Measurements from ENCODE around the gene RALB. TPM values are rescaled to one million over a fixed set of nuclear protein-coding genes. Genes with fewer than 3 reads are reported as not detected.
"Not testable (repeated sequence)": the region's sequence is repeated elsewhere in the genome, so short reads cannot be mapped to it uniquely, and the experiment has no call there.

Gene RALB
- polyA plus RNA-seq, 1 experiment: 69.6 TPM

- peak; percentile 52 for TF ChIP-seq CTCF (IDR thresholded peaks at IDR 0.05; ENCODE audit: low read depth, low read length)
- no peaks in the 10 kb centered on the region for H3K9me3 ChIP-seq (ENCODE audit: control insufficient read depth, insufficient read depth, low read length)
- H3K27ac ChIP-seq (ENCODE audit: low read depth, low read length): no peak overlapping the region
- POLR2A ChIA-PET: no interaction called here
- H3K27me3 ChIP-seq (ENCODE audit: control insufficient read depth, insufficient read depth, low read length): no peaks in the 10 kb centered on the region
- CTCF ChIA-PET: interaction anchor here (0.6 to 1.8 kb wide), 7 partner anchors 8 to 775 kb away, joined by 3 to 11 read pairs (median 3); no protein-coding TSS in a partner anchor
- DNase-seq (ENCODE audit: low read depth, low spot score): no peak
- H3K4me3 ChIP-seq (ENCODE audit: low read depth, low read length): no peak overlapping the region
Observed at GRCh38 chr2:120305296-120305695, 52.6 kb downstream of the RALB start.

GRCh38 chr2:120305937-120306490 lies 53.4 kb downstream of the RALB start:
- Histone ChIP-seq H3K27me3 (ENCODE audit: control insufficient read depth, insufficient read depth, low read length) (no peaks in the 10 kb centered on the region), H3K27ac (ENCODE audit: low read depth, low read length) (no peak overlapping the region), H3K4me3 (ENCODE audit: low read depth, low read length) (no peak overlapping the region), H3K9me3 (ENCODE audit: control insufficient read depth, insufficient read depth, low read length) (no peaks in the 10 kb centered on the region)
- DNase-seq (ENCODE audit: low read depth, low spot score): no peak
- ChIA-PET POLR2A (no interaction called here), CTCF (interaction anchor here (1.2 kb wide), 1 partner anchor 774 kb away, joined by 3 read pairs; no protein-coding TSS in a partner anchor)
- TF ChIP-seq CTCF (IDR thresholded peaks at IDR 0.05; ENCODE audit: low read depth, low read length): no peak

- ChIA-PET POLR2A (no interaction called here), CTCF (no interaction called here)
- TF ChIP-seq CTCF (IDR thresholded peaks at IDR 0.05; ENCODE audit: low read depth, low read length): no peak
- Histone ChIP-seq H3K27ac (ENCODE audit: low read depth, low read length) (no peak overlapping the region), H3K27me3 (ENCODE audit: control insufficient read depth, insufficient read depth, low read length) (no peaks in the 10 kb centered on the region), H3K9me3 (ENCODE audit: control insufficient read depth, insufficient read depth, low read length) (no peaks in the 10 kb centered on the region), H3K4me3 (ENCODE audit: low read depth, low read length) (no peak overlapping the region)
- no peak for DNase-seq (ENCODE audit: low read depth, low spot score)
Observed at GRCh38 chr2:120307482-120307881, 54.8 kb downstream of the RALB start.

GRCh38 chr2:120308038-120308910 lies 55.6 kb downstream of the RALB start:
- Histone ChIP-seq H3K4me3 (ENCODE audit: low read depth, low read length) (no peak overlapping the region), H3K27me3 (ENCODE audit: control insufficient read depth, insufficient read depth, low read length) (no peaks in the 10 kb centered on the region), H3K9me3 (ENCODE audit: control insufficient read depth, insufficient read depth, low read length) (no peaks in the 10 kb centered on the region), H3K27ac (ENCODE audit: low read depth, low read length) (no peak overlapping the region)
- CTCF ChIA-PET: no interaction called here
- no peak for DNase-seq (ENCODE audit: low read depth, low spot score)
- TF ChIP-seq CTCF (IDR thresholded peaks at IDR 0.05; ENCODE audit: low read depth, low read length): no peak
- POLR2A ChIA-PET: no interaction called here

GRCh38 chr2:120310136-120310535 lies 57.5 kb downstream of the RALB start:
- ChIA-PET CTCF (no interaction called here), POLR2A (no interaction called here)
- no peak overlapping the region for H3K27ac ChIP-seq (ENCODE audit: low read depth, low read length)
- no peak overlapping the region for H3K4me3 ChIP-seq (ENCODE audit: low read depth, low read length)
- no peaks in the 10 kb centered on the region; the same call in 1 of the 2 replicates for H3K9me3 ChIP-seq (ENCODE audit: control insufficient read depth, insufficient read depth, low read length)
- H3K27me3 ChIP-seq (ENCODE audit: control insufficient read depth, insufficient read depth, low read length): no peaks in the 10 kb centered on the region
- no peak for TF ChIP-seq CTCF (IDR thresholded peaks at IDR 0.05; ENCODE audit: low read depth, low read length)
- DNase-seq (ENCODE audit: low read depth, low spot score): no peak

GRCh38 chr2:120310841-120311240 lies 58.2 kb downstream of the RALB start:
- H3K27ac ChIP-seq (ENCODE audit: low read depth, low read length); DNase-seq (ENCODE audit: low read depth, low spot score); POLR2A ChIA-PET; H3K4me3 ChIP-seq (ENCODE audit: low read depth, low read length); H3K27me3 ChIP-seq (ENCODE audit: control insufficient read depth, insufficient read depth, low read length); H3K9me3 ChIP-seq (ENCODE audit: control insufficient read depth, insufficient read depth, low read length): not testable (repeated sequence)
- CTCF ChIA-PET: interaction anchor here (0.6 to 4.1 kb wide), 4 partner anchors 10 to 369 kb away, joined by 3 to 48 read pairs (median 23); no protein-coding TSS in a partner anchor

Data from AG04450 (cell line).